Stimulated activated naive CD8-positive, alpha-beta T cell treated with anti-CD3 and anti-CD28 coated beads, Interleukin-15, Interleukin-2, amounts not matched to agents 100 U/mL and 50 U/mL, for 24 hours (primary cell): ENCODE results near the gene KAT5.
"Not testable (repeated sequence)": the region's sequence is repeated elsewhere in the genome, so short reads cannot be mapped to it uniquely, and the experiment has no call there.

Source experiments
- ATAC-seq: fragments of 150-1000 bp; cut with Tn5 transposase; one replicate; pipeline ENCODE4 v1.10.0; 2021
- DNase-seq: peaks from one replicate; pipeline ENCODE4 v3.0.0; 2021

Gene KAT5

GRCh38 chr11:65711785-65712632, at the start of gene KAT5:
Gene KAT5 (plus strand): TSS chr11:65712252. CDS start chr11:65712268, 16 bp downstream.
- ATAC-seq (peak; percentile 83), DNase-seq (peak; percentile 98)

- peak; percentile 92 for DNase-seq
- peak; percentile 86 for ATAC-seq
Measured at GRCh38 chr11:65662799-65663638, 49.0 kb upstream of the KAT5 start, which contains the start of gene RELA. Gene RELA (minus strand): TSS chr11:65662916. CDS start chr11:65662832, 84 bp downstream.

- ATAC-seq (peak; percentile 29), DNase-seq (peak; percentile 65)
Measured at GRCh38 chr11:65663639-65664200, 48.3 kb upstream of the KAT5 start.

GRCh38 chr11:65672180-65672860, 39.7 kb upstream of the KAT5 start:
- DNase-seq (no peak), ATAC-seq (no peak)

- DNase-seq (no peak), ATAC-seq (no peak)
Measured at GRCh38 chr11:65672982-65673381, 39.1 kb upstream of the KAT5 start.

- DNase-seq, result no peak
Measured at GRCh38 chr11:65680192-65680743, 31.8 kb upstream of the KAT5 start.

GRCh38 chr11:65683480-65683879, 28.6 kb upstream of the KAT5 start:
- DNase-seq, result not testable (repeated sequence)

More at GRCh38 chr11:65680192-65680743, 31.8 kb upstream of the KAT5 start:
- ATAC-seq, result no peak

GRCh38 chr11:65685981-65686380, 26.1 kb upstream of the KAT5 start:
- ATAC-seq, result no peak
- DNase-seq, result no peak

More at GRCh38 chr11:65683480-65683879, 28.6 kb upstream of the KAT5 start:
- ATAC-seq, result not testable (repeated sequence)

- DNase-seq, ATAC-seq: not testable (repeated sequence)
Measured at GRCh38 chr11:65691847-65692246, 20.2 kb upstream of the KAT5 start.

- DNase-seq (no peak), ATAC-seq (no peak)
Measured at GRCh38 chr11:65692367-65692766, 19.7 kb upstream of the KAT5 start.

GRCh38 chr11:65695459-65696241, 16.4 kb upstream of the KAT5 start:
- DNase-seq, result no peak
- ATAC-seq, result no peak

- DNase-seq (no peak), ATAC-seq (no peak)
Measured at GRCh38 chr11:65696802-65697552, 15.1 kb upstream of the KAT5 start.

GRCh38 chr11:65698205-65698604, 13.8 kb upstream of the KAT5 start:
- ATAC-seq, result no peak

GRCh38 chr11:65699306-65699705, 12.7 kb upstream of the KAT5 start:
- no peak for DNase-seq

More at GRCh38 chr11:65698205-65698604, 13.8 kb upstream of the KAT5 start:
- DNase-seq, result no peak

GRCh38 chr11:65700399-65700798, 11.7 kb upstream of the KAT5 start:
- DNase-seq, result no peak
- no peak for ATAC-seq

More at GRCh38 chr11:65699306-65699705, 12.7 kb upstream of the KAT5 start:
- ATAC-seq, result no peak

- DNase-seq (no peak), ATAC-seq (no peak)
Measured at GRCh38 chr11:65701686-65702085, 10.4 kb upstream of the KAT5 start.

GRCh38 chr11:65703846-65704245, 8.2 kb upstream of the KAT5 start:
- no peak for ATAC-seq
- DNase-seq, result no peak

GRCh38 chr11:65706303-65706763, 5.7 kb upstream of the KAT5 start:
- peak; percentile 81 for DNase-seq
- ATAC-seq, result not testable (repeated sequence)

GRCh38 chr11:65707002-65707401, 5.0 kb upstream of the KAT5 start:
- ATAC-seq, DNase-seq: not testable (repeated sequence)

- ATAC-seq, result no peak
- no peak for DNase-seq
Measured at GRCh38 chr11:65708451-65708850, 3.6 kb upstream of the KAT5 start.
